ENCODE results near the gene WFDC11.
"Not testable (repeated sequence)": the region's sequence is repeated elsewhere in the genome, so short reads cannot be mapped to it uniquely, and the experiment has no call there.

Gene WFDC11

GRCh38 chr20:45685896-45686295 lies 15.9 kb upstream of the WFDC11 start:
- no peak overlapping the region for H3K27ac ChIP-seq
- H3K4me1 ChIP-seq (ENCODE audit: control insufficient read depth in 1 of 2, insufficient read depth in 1 of 2, low read depth in 1 of 2, low read length in 1 of 2) = no peaks in the 10 kb centered on the region
- no peaks in the 10 kb centered on the region for H3K36me3 ChIP-seq
- no peaks in the 10 kb centered on the region for H3K9me3 ChIP-seq
- no peak for TF ChIP-seq CTCF (IDR thresholded peaks at IDR 0.05)
- H3K27me3 ChIP-seq = no peaks in the 10 kb centered on the region
- H3K4me3 ChIP-seq (ENCODE audit: low read depth in 1 of 2, low read length in 1 of 2) = no peak overlapping the region

GRCh38 chr20:45679650-45680049 lies 9.6 kb upstream of the WFDC11 start:
- Histone ChIP-seq H3K4me3 (ENCODE audit: low read depth in 1 of 2, low read length in 1 of 2) (no peak overlapping the region), H3K27ac (no peak overlapping the region), H3K9me3 (peaks cover 7% of the 10 kb centered on the region), H3K4me1 (ENCODE audit: control insufficient read depth in 1 of 2, insufficient read depth in 1 of 2, low read depth in 1 of 2, low read length in 1 of 2) (no peaks in the 10 kb centered on the region), H3K36me3 (no peaks in the 10 kb centered on the region), H3K27me3 (no peaks in the 10 kb centered on the region)
- no peak for TF ChIP-seq CTCF (IDR thresholded peaks at IDR 0.05)

- Histone ChIP-seq H3K27me3 (peaks cover 22% of the 10 kb centered on the region), H3K4me3 (ENCODE audit: low read depth in 1 of 2, low read length in 1 of 2) (no peak overlapping the region), H3K9me3 (no peaks in the 10 kb centered on the region), H3K4me1 (ENCODE audit: control insufficient read depth in 1 of 2, insufficient read depth in 1 of 2, low read depth in 1 of 2, low read length in 1 of 2) (no peaks in the 10 kb centered on the region), H3K36me3 (no peaks in the 10 kb centered on the region), H3K27ac (no peak overlapping the region)
- no peak for TF ChIP-seq CTCF (IDR thresholded peaks at IDR 0.05)
These were observed 2.7 kb upstream of the WFDC11 start for GRCh38 chr20:45672765-45673164.

GRCh38 chr20:45657038-45657437 lies 13.0 kb downstream of the WFDC11 start:
- H3K27ac ChIP-seq = not testable (repeated sequence)

GRCh38 chr20:45651726-45652125 lies 18.3 kb downstream of the WFDC11 start:
- H3K36me3 ChIP-seq; H3K4me3 ChIP-seq (ENCODE audit: low read depth in 1 of 2, low read length in 1 of 2); H3K27ac ChIP-seq: not testable (repeated sequence)

More at GRCh38 chr20:45657038-45657437, 13.0 kb downstream of the WFDC11 start:
- H3K4me1 ChIP-seq (ENCODE audit: control insufficient read depth in 1 of 2, insufficient read depth in 1 of 2, low read depth in 1 of 2, low read length in 1 of 2); H3K36me3 ChIP-seq; H3K9me3 ChIP-seq; H3K4me3 ChIP-seq (ENCODE audit: low read depth in 1 of 2, low read length in 1 of 2); H3K27me3 ChIP-seq: not testable (repeated sequence)

GRCh38 chr20:45649312-45649863 lies 20.7 kb downstream of the WFDC11 start:
- Histone ChIP-seq H3K27me3 (no peaks in the 10 kb centered on the region), H3K9me3 (no peaks in the 10 kb centered on the region), H3K27ac (no peak overlapping the region), H3K4me1 (ENCODE audit: control insufficient read depth in 1 of 2, insufficient read depth in 1 of 2, low read depth in 1 of 2, low read length in 1 of 2) (no peaks in the 10 kb centered on the region), H3K4me3 (ENCODE audit: low read depth in 1 of 2, low read length in 1 of 2) (no peak overlapping the region), H3K36me3 (no peaks in the 10 kb centered on the region)
- TF ChIP-seq CTCF (IDR thresholded peaks at IDR 0.05) = no peak

More at GRCh38 chr20:45651726-45652125, 18.3 kb downstream of the WFDC11 start:
- H3K9me3 ChIP-seq; H3K27me3 ChIP-seq; H3K4me1 ChIP-seq (ENCODE audit: control insufficient read depth in 1 of 2, insufficient read depth in 1 of 2, low read depth in 1 of 2, low read length in 1 of 2): not testable (repeated sequence)

All from neutrophil (primary cell).